ENCODE measurements around the gene ZNF710. TPM values are rescaled to one million over a fixed set of nuclear protein-coding genes. Genes with fewer than 3 reads are reported as not detected.

The ZNF710 gene
- total and polyA plus RNA-seq, 9 of the 15 experiments (the other 6 are each of a cell fraction or from before 2014, with no cell fraction given): 0.56 to 14.2 (median 5.2) TPM

GRCh38 chr15:90059208-90059985, 58.3 kb downstream of the ZNF710 start (continued):
- no peak for TF ChIP-seq E4F1 (CRISPR knock-in tag; IDR thresholded peaks at IDR 0.05; ENCODE audit: borderline replicate concordance)
- no peak for TF ChIP-seq STAT5A (IDR thresholded peaks at IDR 0.05; ENCODE audit: borderline replicate concordance, low read length)
- no peak for TF ChIP-seq BRCA1 (IDR thresholded peaks at IDR 0.05)
- no peak for TF ChIP-seq BRCA1 (CRISPR knock-in tag; IDR thresholded peaks at IDR 0.05)
- TF ChIP-seq ATF7 (IDR thresholded peaks at IDR 0.05): peak; percentile 53
- TF ChIP-seq ARID3B (CRISPR knock-in tag; IDR thresholded peaks at IDR 0.05; ENCODE audit: borderline replicate concordance): no peak
- no peak for TF ChIP-seq RERE (CRISPR knock-in tag; IDR thresholded peaks at IDR 0.05; ENCODE audit: borderline replicate concordance)
- TF ChIP-seq, protein P1, sequence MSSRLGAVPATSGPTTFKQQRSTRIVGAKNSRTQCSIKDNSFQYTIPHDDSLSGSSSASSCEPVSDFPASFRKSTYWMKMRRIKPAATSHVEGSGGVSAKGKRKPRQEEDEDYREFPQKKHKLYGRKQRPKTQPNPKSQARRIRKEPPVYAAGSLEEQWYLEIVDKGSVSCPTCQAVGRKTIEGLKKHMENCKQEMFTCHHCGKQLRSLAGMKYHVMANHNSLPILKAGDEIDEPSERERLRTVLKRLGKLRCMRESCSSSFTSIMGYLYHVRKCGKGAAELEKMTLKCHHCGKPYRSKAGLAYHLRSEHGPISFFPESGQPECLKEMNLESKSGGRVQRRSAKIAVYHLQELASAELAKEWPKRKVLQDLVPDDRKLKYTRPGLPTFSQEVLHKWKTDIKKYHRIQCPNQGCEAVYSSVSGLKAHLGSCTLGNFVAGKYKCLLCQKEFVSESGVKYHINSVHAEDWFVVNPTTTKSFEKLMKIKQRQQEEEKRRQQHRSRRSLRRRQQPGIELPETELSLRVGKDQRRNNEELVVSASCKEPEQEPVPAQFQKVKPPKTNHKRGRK (tag; IDR thresholded peaks at IDR 0.05): no peak
- TF ChIP-seq POLR2H (tag; IDR thresholded peaks at IDR 0.05; ENCODE audit: low read depth): no peak
- TF ChIP-seq MTA3 (IDR thresholded peaks at IDR 0.05; ENCODE audit: borderline replicate concordance): peak; percentile 66; the same call in 1 of the 2 replicates
- no peak for TF ChIP-seq RBM17 (IDR thresholded peaks at IDR 0.05; ENCODE audit: borderline replicate concordance, low read depth, low read length)
- TF ChIP-seq RBFOX2 (IDR thresholded peaks at IDR 0.05; ENCODE audit: low read depth, low read length): peak; percentile 44; the same call in 1 of the 2 replicates
- peak; percentile 68; the same call in 1 of the 2 replicates for TF ChIP-seq ZBTB7A (IDR thresholded peaks at IDR 0.05; ENCODE audit: borderline replicate concordance, control insufficient read depth, low read depth, low read length)

Data from K562 (cell line).